ENCODE measurements around the gene RPAIN.

RPAIN gene

GRCh38 chr17:5419959-5420653 is at the start of gene RPAIN:
Gene RPAIN, plus strand, starts transcription at chr17:5420182. Its CDS starts 29 bp downstream, at chr17:5420211.
- DNase-seq (ENCODE audit: low spot score) = peak; percentile 83

- DNase-seq (ENCODE audit: low spot score) = no peak
These were observed 49.6 kb upstream of the RPAIN start for GRCh38 chr17:5370411-5370810.

- no peak for DNase-seq (ENCODE audit: low spot score)
These were observed 46.9 kb upstream of the RPAIN start for GRCh38 chr17:5373112-5373511.

- no peak for DNase-seq (ENCODE audit: low spot score)
These were observed 41.3 kb upstream of the RPAIN start for GRCh38 chr17:5378566-5379207.

GRCh38 chr17:5379351-5380107 is 40.5 kb upstream of the RPAIN start:
- no peak for DNase-seq (ENCODE audit: low spot score)

GRCh38 chr17:5380491-5381135 is 39.4 kb upstream of the RPAIN start:
- no peak for DNase-seq (ENCODE audit: low spot score)

- DNase-seq (ENCODE audit: low spot score) = no peak
These were observed 38.4 kb upstream of the RPAIN start for GRCh38 chr17:5381542-5381941.

GRCh38 chr17:5391678-5392077 is 28.3 kb upstream of the RPAIN start:
- DNase-seq (ENCODE audit: low spot score) = no peak

GRCh38 chr17:5396612-5397011 is 23.4 kb upstream of the RPAIN start:
- DNase-seq (ENCODE audit: low spot score) = no peak

- DNase-seq (ENCODE audit: low spot score) = no peak
These were observed 20.2 kb upstream of the RPAIN start for GRCh38 chr17:5399767-5400166.

GRCh38 chr17:5405400-5405799 is 14.6 kb upstream of the RPAIN start:
- no peak for DNase-seq (ENCODE audit: low spot score)

- no peak for DNase-seq (ENCODE audit: low spot score)
These were observed 11.8 kb upstream of the RPAIN start for GRCh38 chr17:5408186-5408585.

- DNase-seq (ENCODE audit: low spot score) = no peak
These were observed 9.2 kb upstream of the RPAIN start for GRCh38 chr17:5410594-5411272.

GRCh38 chr17:5413682-5414081 is 6.3 kb upstream of the RPAIN start:
- no peak for DNase-seq (ENCODE audit: low spot score)

- no peak for DNase-seq (ENCODE audit: low spot score)
These were observed 3.1 kb upstream of the RPAIN start for GRCh38 chr17:5416901-5417300.

GRCh38 chr17:5418858-5419355 is 1.1 kb upstream of the RPAIN start:
- DNase-seq (ENCODE audit: low spot score) = peak; percentile 64

GRCh38 chr17:5419356-5419958 is 525 bp upstream of the RPAIN start, which contains the start of gene NUP88:
Gene NUP88, minus strand, starts transcription at chr17:5419662. Its CDS starts 12 bp downstream, at chr17:5419650.
- DNase-seq (ENCODE audit: low spot score) = peak; percentile 94

- DNase-seq (ENCODE audit: low spot score) = no peak
These were observed 2.5 kb downstream of the RPAIN start for GRCh38 chr17:5422505-5422904.

GRCh38 chr17:5424909-5425308 is 4.9 kb downstream of the RPAIN start:
- no peak for DNase-seq (ENCODE audit: low spot score)

GRCh38 chr17:5425826-5426225 is 5.8 kb downstream of the RPAIN start:
- no peak for DNase-seq (ENCODE audit: low spot score)

- no peak for DNase-seq (ENCODE audit: low spot score)
These were observed 9.4 kb downstream of the RPAIN start for GRCh38 chr17:5429191-5429887.
